Caco-2 (cell line): ENCODE results near the gene SLC25A24. TPM values are rescaled to one million over a fixed set of nuclear protein-coding genes. Genes with fewer than 3 reads are reported as not detected.
A peak's percentile ranks its signal among the peaks of the same experiment; 100 is the strongest.
"Not testable (repeated sequence)": the region's sequence is repeated elsewhere in the genome, so short reads cannot be mapped to it uniquely, and the experiment has no call there.

Experiments
- BruUV-seq: library from RNA; stranded (reverse); fragments of 400-500 nt; replicated peaks from 2 replicates; lab custom pipeline; 2021; lab: Mats Ljungman, UMichigan
- CTCF ChIA-PET: fragments of 300-600 bp; sonication (Branson Sonifier 250); formaldehyde crosslinking; loops from one replicate; lab custom pipeline; 2022; ENCODE audit warnings: antibody characterized with exemption; lab: Charles Lee
- POLR2A ChIA-PET: fragments of 300-600 bp; sonication (Branson Sonifier 250); formaldehyde crosslinking; loops from one replicate; lab custom pipeline; 2022; ENCODE audit warnings: antibody characterized with exemption; lab: Charles Lee
- DNase-seq, 2 experiments: peaks; one replicate each; pipeline versions ENCODE4 v3.0.0 to v3.0.0-alpha.2; 2020 to 2022
- H3K27me3 ChIP-seq: replicated peaks from 2 replicates; pipeline ENCODE4 v1.6.0; 2011; ENCODE audit warnings: low read length; ENCODE audit not compliant: control insufficient read depth, insufficient read depth
- H3K36me3 ChIP-seq: 2 replicates; pipeline ENCODE4 v1.5.1; 2011; ENCODE audit warnings: low read length; ENCODE audit not compliant: control insufficient read depth, insufficient read depth
- H3K4me1 ChIP-seq: fragments of 250-450 bp; sonication (Bioruptor Pico); 2 replicates; pipeline ENCODE4 v1.5.1; 2020; ENCODE audit warnings: mild to moderate bottlenecking
- H3K4me3 ChIP-seq: 2 replicates; pipeline ENCODE4 v1.5.1; 2011; ENCODE audit warnings: low read depth, mild to moderate bottlenecking, control low read depth, low read length
- H3K9me3 ChIP-seq: fragments of 250-450 bp; sonication (Bioruptor Pico); 2 replicates; pipeline ENCODE4 v1.5.1; 2020; ENCODE audit warnings: mild to moderate bottlenecking, moderate library complexity
- H3K27ac Mint-ChIP-seq: one replicate; pipeline ENCODE4 v1.8.0; 2022; ENCODE audit warnings: mixed read lengths; ENCODE audit not compliant: unreplicated experiment
- H3K27me3 Mint-ChIP-seq: one replicate; pipeline ENCODE4 v1.8.0; 2022; ENCODE audit warnings: mixed read lengths; ENCODE audit not compliant: insufficient read depth, unreplicated experiment
- H3K36me3 Mint-ChIP-seq: one replicate; pipeline ENCODE4 v1.8.0; 2022; ENCODE audit warnings: mild to moderate bottlenecking, mixed read lengths; ENCODE audit not compliant: insufficient read depth, unreplicated experiment
- H3K4me1 Mint-ChIP-seq: one replicate; pipeline ENCODE4 v1.8.0; 2022; ENCODE audit warnings: low read depth, mixed read lengths; ENCODE audit not compliant: unreplicated experiment
- H3K4me3 Mint-ChIP-seq: one replicate; pipeline ENCODE4 v1.8.0; 2022; ENCODE audit warnings: mild to moderate bottlenecking, moderate library complexity, mixed read lengths; ENCODE audit not compliant: unreplicated experiment
- H3K9me3 Mint-ChIP-seq: one replicate; pipeline ENCODE4 v1.8.0; 2022; ENCODE audit warnings: mixed read lengths; ENCODE audit not compliant: unreplicated experiment
- intact Hi-C: fragments of 100-400 bp; cut with micrococcal nuclease; formaldehyde crosslinking; loops from one replicate; pipeline ENCODE4 v1.10.0; 2022; ENCODE audit not compliant: unreplicated experiment
- total RNA-seq: library from RNA; stranded (reverse); gene quantifications from 2 replicates; pipeline ENCODE4 v1.2.3, GENCODE V29; 2022
- TF ChIP-seq, protein P1 (sequence below), 2 experiments: fragments of 200-600 bp in 1 of 2; IDR thresholded peaks; 1 replicate in 1 of 2; 2 replicates in 1 of 2; pipeline versions ENCODE4 v1.5.1 to v1.8.0; 2011 to 2022; ENCODE audit warnings: antibody characterized with exemption in 1 of 2, control low read depth in 1 of 2, inconsistent platforms in 1 of 2, low read depth in 1 of 2, low read length in 1 of 2, mild to moderate bottlenecking in 1 of 2, moderate library complexity in 1 of 2; ENCODE audit not compliant: insufficient read depth in 1 of 2, severe bottlenecking in 1 of 2, unreplicated experiment in 1 of 2

Gene SLC25A24
- total RNA-seq, 1 experiment from 2014 or later: 26.4 TPM

- POLR2A ChIA-PET, BruUV-seq, CTCF ChIA-PET: not testable (repeated sequence)
Observed at GRCh38 chr1:108216028-108216890, 16.1 kb upstream of the SLC25A24 start.

GRCh38 chr1:108214641-108215465, 14.7 kb upstream of the SLC25A24 start:
- H3K27me3 Mint-ChIP-seq, H3K4me1 ChIP-seq, H3K9me3 Mint-ChIP-seq, H3K27ac Mint-ChIP-seq, BruUV-seq, H3K27me3 ChIP-seq, H3K9me3 ChIP-seq, H3K4me3 ChIP-seq, H3K4me3 Mint-ChIP-seq, H3K36me3 Mint-ChIP-seq, POLR2A ChIA-PET, H3K4me1 Mint-ChIP-seq, H3K36me3 ChIP-seq, CTCF ChIA-PET, DNase-seq, intact Hi-C loops: not testable (repeated sequence)
- TF ChIP-seq, protein P1, sequence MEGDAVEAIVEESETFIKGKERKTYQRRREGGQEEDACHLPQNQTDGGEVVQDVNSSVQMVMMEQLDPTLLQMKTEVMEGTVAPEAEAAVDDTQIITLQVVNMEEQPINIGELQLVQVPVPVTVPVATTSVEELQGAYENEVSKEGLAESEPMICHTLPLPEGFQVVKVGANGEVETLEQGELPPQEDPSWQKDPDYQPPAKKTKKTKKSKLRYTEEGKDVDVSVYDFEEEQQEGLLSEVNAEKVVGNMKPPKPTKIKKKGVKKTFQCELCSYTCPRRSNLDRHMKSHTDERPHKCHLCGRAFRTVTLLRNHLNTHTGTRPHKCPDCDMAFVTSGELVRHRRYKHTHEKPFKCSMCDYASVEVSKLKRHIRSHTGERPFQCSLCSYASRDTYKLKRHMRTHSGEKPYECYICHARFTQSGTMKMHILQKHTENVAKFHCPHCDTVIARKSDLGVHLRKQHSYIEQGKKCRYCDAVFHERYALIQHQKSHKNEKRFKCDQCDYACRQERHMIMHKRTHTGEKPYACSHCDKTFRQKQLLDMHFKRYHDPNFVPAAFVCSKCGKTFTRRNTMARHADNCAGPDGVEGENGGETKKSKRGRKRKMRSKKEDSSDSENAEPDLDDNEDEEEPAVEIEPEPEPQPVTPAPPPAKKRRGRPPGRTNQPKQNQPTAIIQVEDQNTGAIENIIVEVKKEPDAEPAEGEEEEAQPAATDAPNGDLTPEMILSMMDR (IDR thresholded peaks at IDR 0.05; ENCODE audit: insufficient read depth in 1 of 2, low read depth in 1 of 2, low read length in 1 of 2, severe bottlenecking in 1 of 2, unreplicated experiment in 1 of 2): peak in 1 of 2 experiments; percentile 26

More at GRCh38 chr1:108216028-108216890, 16.1 kb upstream of the SLC25A24 start:
- H3K9me3 Mint-ChIP-seq, H3K27ac Mint-ChIP-seq, H3K9me3 ChIP-seq, intact Hi-C loops, H3K4me1 ChIP-seq, H3K27me3 Mint-ChIP-seq, DNase-seq, H3K4me1 Mint-ChIP-seq, H3K4me3 ChIP-seq, H3K36me3 ChIP-seq, H3K4me3 Mint-ChIP-seq, H3K36me3 Mint-ChIP-seq, H3K27me3 ChIP-seq: not testable (repeated sequence)

GRCh38 chr1:108211014-108211413, 10.9 kb upstream of the SLC25A24 start:
- BruUV-seq: no TSS peak
- CTCF ChIA-PET: no interaction called here

More at GRCh38 chr1:108211014-108211413, 10.9 kb upstream of the SLC25A24 start:
- Mint-ChIP-seq H3K9me3 (no peaks in the 10 kb centered on the region), H3K4me1 (no peaks in the 10 kb centered on the region), H3K36me3 (no peaks in the 10 kb centered on the region), H3K27ac (no peak overlapping the region), H3K4me3 (no peak overlapping the region), H3K27me3 (peaks cover 11% of the 10 kb centered on the region)
- Histone ChIP-seq H3K4me3 (no peak overlapping the region), H3K36me3 (no peaks in the 10 kb centered on the region), H3K4me1 (no peaks in the 10 kb centered on the region), H3K27me3 (no peaks in the 10 kb centered on the region), H3K9me3 (no peaks in the 10 kb centered on the region)
- intact Hi-C loops: no loop called here
- TF ChIP-seq, protein P1 (IDR thresholded peaks at IDR 0.05; ENCODE audit: insufficient read depth in 1 of 2, low read depth in 1 of 2, low read length in 1 of 2, severe bottlenecking in 1 of 2, unreplicated experiment in 1 of 2): no peak
- POLR2A ChIA-PET: no interaction called here
- DNase-seq: no peak
